DMS153 treated with DMSO at 0.1 percent for 48 hours (cell line): ENCODE data around the gene KRT10.
"Not testable (repeated sequence)": the region's sequence is repeated elsewhere in the genome, so short reads cannot be mapped to it uniquely, and the experiment has no call there.

Experiments used
- DNase-seq: peaks from one replicate; lab custom pipeline; 2025; ENCODE audit not compliant: unreplicated experiment; lab: John Stamatoyannopoulos, UW

KRT10 gene

DNA sequence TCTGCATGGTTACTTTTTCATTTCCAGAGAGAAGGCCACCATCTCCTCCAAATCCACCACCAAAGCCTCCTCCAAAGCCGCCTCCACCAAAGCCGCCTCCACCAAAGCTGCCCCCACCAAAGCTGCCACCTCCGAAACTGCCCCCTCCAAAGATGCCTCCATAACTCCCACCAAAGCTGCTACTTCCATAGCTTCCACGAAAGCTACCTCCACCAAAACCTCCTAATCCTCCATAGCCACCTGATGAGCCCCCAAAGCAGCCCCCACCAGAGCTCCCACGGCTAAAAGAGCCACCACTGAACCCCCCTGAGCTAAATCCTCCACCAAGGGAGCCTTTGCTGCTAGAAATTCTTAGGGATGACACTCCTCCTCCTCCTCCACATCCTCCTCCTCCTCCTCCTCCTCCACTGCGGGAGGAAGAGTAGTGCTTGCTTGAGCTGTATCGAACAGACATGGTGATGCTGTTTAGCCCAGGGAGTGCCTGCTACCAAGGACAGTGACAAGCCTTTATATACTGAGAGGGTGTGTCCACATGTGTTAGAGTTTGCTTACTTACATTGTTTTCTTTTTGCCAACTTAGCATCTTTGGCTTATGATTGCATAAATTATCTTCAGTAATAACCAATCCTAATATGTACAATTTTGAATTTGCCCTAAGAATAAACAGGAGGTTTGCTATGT is at the start of gene KRT10:
KRT10 (minus strand) TSS at position 483 of the 681 bp plus-strand sequence; CDS start at position 454, 29 bp downstream.
- no peak for DNase-seq

DNA sequence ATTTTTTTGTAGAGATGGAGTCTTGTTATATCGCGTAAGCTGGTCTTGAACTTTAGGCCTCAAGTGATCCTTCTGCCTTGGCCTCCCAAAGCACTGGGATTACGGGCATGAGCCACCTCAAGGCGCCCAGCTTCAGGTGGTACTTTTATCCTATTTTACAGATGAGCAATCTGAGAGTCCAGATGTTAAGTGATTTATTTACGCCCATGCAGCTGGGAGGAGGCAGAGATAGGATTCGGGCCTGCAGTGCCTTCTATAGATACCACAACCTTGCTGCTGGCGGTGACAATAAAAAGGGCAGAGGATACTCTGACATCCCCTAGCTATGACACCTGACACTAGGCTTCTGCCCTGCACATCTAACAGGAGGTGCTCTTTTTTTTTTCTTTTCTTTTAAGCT is 48.9 kb upstream of the KRT10 start:
- no peak for DNase-seq

DNA sequence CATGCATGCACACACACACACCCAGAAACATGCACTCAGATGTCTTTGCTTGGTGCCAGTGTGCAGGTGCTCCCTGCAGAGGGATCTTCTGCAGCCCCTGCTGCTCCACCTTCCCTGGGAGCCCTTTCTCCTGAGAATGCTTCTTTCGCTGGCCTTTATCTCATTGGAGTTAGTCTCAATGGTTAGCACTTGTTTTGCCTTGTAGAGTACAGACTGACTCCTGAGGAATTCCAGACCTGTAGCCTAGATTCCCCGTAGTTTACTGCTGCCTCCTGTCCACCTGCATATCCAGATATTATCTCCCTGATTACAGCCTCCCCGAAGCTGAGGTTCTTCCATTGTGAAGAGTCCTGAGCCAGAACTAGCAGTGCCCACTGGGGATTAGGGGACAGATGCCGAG is 47.7 kb upstream of the KRT10 start:
- no peak for DNase-seq

DNA sequence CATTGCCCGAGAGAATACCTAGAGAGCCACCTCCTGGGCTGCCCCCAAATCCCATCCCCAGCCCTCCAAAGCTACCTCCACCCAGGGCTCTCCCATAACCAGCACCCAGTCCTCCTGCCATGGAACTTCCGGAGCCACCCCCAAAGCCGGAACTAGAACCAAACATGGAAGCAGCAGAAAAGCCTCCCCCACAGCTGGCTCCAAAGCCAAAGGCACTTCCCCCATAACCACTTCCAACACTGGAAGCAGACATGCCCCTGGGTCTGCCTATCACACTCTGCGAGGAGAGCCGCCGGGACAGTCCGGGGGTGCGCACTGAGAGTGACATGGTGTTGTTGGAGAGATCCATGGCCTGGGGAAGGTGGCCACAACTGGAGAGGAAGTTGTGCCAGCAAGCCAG is 44.4 kb upstream of the KRT10 start, which contains the start of gene KRT12:
KRT12 (minus strand) TSS at position 386 of the 400 bp plus-strand sequence; CDS start at position 349, 37 bp downstream.
- DNase-seq, result no peak

DNA sequence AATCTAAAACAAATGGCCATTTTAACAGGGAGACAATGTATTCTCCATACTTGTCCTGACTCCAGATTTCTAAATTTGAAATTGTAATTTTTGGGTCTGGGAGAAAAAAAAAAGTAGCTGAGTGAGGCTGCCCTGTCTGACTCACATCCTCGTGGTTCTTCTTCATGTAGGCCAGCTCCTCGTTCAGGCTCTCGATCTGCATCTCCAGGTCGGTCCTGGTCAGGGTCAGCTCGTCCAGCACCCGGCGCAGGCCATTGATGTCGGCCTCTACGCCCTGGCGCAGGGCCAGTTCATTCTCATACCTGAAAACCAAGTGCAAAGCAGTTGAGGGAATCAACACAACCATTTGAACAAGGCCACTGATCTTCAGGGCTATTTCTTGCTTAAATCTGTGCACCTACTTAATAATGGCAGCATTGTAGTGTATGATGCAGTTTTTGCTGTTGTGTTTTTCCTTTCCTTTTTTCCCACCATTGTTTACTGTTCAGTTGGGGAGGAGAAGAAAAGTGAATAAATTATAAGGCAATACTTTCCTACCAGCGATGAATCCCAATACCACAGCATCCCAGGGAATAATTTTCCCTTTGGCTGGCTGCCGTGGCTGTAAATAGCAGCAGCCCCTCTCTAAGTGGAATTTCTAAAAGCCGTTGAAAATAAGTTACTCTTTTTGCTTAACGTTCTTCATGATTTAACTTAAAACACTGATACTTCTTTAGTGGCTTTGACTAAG is 42.4 kb upstream of the KRT10 start:
- DNase-seq, result no peak

DNA sequence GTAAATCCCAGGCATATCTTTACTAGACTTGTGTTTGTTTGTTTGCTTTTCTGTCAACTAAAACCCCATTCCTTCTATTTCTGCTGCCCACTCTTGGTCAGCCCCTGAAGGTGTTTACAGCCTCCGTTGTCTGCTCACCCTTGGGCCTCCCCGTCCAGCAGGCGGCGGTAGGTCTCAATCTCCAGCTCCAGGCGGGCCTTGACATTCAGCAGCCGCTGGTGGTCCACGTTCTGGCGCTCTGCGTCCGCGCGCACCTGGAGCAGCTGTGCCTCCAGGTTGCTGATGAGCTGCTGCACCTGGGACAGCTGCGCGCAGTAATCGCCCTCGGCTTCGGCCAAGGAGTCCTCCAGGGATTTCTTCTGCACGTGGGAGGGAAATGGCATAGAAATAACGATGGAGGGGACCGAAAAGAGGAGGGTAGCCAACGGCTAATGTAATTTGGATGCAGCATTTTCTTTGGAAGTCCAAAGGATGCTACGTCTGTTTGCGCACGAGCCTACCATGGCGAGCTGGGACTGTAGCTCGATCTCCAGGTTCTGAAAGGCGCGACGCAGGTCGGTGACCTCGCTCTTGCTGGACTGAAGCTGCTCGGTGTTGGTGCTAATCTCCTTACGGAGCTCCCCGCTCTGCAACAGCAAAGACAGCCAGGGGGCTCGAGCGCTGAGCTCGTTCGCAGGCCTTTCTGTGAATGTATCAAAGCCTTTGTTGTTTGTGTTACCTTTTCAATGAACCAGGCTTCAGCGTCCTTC is 40.7 kb upstream of the KRT10 start:
- no peak for DNase-seq

DNA sequence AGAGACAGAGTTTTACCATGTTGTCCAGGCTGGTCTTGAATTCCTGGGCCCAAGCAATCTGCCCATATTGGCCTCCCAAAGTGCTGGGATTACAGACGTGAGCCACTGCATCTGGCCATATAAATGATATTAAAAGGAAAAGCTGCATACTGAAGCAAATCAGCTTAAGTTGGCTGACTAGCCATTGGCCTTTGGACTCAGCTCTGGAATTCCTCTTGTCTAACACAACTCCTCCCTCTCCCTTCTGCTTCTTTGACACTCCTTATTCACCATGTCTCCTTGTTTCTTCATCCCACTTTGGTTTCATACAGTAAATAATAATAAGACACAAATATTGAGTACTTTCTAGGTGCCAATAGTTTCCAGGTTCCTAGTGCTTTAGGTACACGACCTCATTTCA is 37.1 kb upstream of the KRT10 start:
- DNase-seq, result no peak

DNA sequence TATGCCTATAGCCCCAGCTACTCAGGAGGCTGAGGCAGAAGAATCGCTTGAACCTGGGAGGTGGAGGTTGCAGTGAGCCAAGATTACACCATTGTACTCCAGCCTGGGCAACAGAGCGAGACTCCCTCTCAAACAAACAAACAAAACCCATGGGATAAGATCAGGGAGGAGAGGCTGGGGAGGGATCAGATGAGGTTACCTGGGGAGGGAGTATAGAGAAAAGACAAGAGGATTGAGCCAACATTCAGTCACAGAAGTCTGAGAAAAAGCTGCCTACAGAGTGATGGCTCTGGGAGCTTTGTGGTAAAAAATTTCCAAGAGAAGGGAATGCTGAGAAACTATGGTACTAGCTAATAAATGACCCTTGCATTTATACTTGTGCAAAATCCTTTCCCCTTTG is 36.3 kb upstream of the KRT10 start:
- DNase-seq, result not testable (repeated sequence)

DNA sequence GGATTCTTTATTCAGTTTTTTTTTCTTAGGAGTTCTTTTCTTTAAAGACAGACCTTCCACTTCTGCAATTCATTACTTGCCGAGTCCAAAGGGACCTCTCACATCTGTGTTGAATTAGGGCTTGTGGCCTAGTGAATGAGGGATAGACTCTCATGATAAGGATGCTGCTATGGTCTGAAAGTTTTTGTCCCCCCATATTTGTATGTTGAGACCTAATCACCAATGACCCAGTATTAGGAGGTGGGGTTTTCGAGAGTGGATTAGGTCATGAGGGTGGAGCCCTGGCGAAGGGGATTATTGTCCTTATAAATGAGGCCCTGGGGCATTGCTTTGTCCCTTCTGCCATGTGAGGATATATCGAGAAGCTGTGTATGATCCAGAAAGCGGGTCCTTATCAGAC is 35.1 kb upstream of the KRT10 start:
- no peak for DNase-seq

DNA sequence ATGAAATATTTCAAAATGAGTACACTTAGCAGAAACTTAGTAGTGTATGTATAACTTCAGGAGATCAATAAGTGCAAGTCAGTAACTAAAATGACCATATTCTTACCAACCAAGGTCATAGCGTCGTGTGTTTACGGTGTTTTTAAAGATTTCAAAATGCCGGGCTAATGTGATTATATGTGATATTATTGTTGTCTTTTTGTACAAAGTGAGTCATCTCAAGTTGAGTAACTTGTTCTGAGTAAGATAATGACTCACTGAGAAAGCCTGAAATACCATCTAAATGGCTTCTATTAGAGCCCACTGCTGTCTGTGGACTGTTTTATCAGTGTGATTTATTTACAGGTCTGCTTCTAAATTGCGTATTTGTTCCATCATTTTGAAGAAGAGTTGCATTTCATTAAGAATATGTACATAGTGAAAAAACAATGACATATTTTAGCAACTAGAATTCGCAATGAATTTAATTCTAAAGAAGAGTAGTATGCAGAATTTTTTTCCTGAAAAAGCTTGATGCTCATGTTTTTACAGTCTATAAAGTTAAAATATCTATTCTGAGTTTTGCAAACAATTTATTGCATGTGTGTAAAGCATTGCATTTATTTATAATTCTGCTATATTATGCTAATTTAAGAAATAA is 31.9 kb upstream of the KRT10 start:
- DNase-seq, result no peak

DNA sequence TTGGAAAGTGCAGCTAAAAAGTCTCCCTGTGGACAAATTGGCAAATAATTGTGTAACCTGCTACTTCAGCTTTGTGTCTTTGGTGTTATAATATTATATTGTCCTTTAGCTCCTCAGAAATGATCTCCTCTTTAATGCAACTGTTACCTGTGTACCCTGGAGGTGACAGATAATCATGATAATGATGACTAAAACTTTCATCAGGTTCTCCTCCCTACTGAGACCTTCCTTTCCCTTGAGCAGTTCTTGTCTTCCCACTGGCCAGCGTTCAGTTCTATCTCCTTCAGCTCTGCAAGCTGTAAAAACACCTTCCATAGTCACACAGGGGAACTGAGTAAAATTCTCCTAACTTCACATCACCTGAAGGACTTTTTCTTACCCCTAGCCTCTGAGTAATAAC is 29.9 kb upstream of the KRT10 start:
- DNase-seq, result no peak

DNA sequence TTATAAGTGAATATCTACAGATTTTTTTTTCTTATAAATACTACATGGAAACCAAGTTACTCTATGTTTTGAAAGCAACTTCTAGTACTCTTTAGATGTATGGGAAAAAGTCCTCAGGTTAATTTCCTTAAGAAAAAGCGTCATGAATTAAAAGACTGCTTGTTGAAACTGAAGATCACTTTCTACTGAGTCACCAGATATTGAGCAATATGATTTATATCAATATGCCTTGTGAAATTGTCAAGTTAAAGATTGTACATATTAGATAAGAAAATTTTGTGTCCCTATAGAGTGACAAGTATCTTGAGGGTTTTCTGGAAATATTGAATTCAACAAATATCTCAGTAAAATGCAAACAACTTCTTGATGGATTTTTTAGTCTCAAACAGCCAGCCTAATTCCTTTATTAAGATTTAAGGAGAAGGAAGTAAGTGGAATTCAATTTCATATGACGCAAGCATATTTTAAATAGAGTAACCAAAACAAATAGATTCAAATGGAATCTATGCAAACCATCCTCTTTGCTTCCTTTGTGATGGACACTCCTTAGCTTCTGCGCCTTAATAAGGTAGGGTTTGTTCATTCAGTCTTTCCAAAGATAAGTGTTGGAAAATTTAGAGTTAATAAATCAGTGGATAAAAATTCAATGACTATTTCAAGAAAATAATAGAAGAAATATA is 28.0 kb upstream of the KRT10 start:
- DNase-seq, result no peak

DNA sequence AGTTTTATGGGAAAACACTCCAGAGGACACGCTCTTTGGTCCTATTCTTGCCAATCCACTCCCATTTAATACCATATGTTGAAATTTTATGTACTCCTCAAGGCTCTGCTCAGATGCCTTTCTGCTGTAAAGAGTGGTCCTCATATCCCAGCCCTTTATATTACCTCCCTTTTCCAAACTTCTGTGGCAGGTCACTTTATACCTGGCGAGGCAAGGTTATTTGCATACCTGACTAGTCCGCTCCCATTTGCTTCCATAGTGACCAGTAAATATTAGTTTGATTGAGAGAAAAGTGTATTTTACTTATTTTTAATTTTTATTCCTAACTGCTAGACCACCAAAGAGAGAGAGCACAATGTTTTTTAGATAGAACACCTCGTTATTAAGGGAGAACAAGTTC is 27.3 kb upstream of the KRT10 start:
- DNase-seq, result no peak

DNA sequence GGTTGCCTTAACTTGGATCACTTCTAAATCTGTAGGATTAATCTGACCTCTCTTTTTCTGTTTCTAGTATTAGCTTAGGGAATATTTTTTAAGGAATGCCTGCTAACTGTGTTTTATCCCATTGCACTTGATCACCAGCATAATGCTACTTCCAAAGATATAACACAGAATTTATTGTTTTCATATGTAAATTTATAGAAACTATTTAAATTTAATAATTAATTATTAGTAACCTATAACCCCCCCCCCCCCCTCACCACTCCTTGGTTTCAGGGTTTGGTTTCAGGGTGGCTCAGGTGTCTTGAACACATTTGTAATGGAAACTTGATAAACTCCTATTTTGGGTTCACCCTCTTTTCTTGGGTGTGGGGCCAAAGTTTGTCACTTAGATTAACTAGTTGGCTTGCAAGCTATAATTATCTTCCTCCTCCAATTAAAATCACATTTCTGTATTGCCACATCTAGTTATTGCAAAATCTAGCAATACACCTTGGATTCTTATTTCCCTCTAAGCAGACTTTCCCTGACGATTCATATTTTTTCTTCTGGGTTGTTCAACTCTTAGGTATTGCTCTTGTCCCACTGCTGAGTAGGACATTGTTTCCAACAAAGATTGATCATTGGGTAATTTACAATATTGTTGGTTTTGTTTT is 26.3 kb upstream of the KRT10 start:
- DNase-seq, result no peak

DNA sequence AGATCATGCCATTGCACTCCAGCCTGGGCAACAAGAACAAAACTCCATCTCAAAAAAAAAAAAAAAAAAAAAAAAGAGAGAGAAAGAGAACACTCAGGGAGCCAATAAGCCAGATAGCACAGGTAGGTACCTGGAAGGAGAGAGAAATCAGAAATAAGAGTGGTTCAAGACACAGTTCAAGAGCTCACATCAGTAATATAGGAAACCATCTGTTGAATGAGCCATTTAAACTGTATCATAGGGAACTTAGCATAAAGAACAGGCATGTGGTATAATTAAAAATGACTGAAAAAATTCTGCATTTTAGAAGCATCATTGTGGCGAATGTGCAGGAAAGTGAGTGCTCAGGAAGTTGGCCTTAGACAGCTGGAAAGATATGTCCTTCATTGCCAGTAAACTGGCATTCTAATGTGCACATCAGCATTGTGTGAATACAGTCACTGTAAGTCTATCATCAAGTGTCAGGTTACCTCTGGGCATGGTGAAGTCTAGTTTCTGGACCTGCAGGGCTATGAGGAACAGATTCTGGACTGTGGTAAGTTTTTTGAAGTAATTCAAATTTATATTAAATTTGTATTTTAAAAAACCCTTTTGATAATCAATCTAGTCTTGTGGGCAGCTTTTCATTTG is 24.2 kb upstream of the KRT10 start:
- no peak for DNase-seq

DNA sequence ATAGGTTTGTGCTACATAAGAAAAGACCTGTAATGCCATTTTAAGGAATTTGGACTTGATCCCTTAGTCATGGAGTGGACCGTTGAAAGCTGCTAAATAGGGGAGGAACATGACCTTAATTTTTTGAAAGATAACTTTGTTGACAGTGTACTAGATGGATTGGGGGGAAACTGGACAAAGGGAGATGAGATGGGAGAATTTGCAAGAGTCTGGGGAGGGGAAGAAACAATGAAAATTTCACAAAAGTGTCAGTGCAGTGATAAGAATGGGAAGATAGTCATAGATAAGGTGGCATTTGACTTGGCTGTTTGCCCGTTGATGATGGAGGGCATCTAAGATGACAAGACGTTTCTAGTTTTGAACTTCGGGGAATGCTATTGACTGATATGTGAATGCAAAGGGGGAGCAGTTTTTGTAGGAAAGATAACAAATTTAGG is 22.3 kb upstream of the KRT10 start:
- DNase-seq, result no peak

DNA sequence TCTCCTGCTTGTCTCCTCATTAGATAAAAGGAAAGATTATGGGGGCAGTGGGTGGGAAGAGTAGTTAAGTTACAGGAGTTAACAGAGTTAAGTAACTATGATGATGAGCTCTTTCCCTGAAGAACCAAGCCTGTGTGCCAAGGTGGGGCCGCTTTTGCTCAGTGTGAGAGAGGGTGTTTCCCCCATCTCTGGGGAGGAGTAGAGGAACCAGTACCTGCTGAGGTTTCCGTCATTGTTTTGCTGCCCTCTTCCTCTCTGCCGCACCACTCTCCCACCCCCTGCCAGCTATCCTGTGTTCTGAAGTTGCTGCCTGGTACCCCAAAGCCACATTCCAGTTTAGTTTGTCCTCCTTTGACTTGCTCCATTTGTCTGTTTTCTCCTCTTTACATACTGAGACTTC is 20.8 kb upstream of the KRT10 start:
- no peak for DNase-seq

DNA sequence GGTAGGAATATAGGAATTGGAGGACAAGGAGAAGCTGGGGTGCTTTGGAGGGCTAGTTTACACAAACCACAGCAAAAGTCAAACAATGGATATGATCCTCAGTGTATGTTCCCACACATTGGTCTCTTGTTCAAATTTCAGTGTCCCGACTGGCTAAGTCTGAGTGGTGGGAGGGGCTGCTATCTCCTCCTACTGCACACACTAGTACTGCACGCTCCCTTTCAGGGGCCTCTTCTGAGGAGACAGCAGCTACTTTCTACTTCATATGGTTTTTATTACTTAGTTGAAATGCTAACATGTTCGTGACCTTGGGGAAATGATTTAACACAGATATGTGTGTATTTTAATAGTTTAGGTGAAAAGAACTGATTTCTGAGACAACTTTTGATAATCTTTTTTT is 18.8 kb upstream of the KRT10 start:
- no peak for DNase-seq

DNA sequence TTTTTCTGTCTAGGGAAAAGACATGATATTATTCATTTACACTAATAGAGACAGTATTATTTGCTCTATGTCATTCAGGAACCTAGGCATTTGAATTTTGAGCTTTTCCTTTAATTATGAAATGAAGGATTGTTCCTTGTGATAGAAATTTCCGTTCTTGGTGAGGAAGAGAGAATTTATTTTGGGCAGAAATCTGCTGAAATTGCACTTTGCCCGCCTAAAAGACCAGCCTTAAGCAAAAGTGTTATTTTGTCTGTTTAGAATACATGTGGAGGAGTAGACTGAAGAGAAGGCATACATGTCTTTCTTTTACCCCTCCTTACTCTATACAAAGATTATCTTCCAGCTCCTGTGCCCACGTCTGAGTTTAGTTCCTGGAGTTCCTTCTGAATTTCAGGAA is 16.8 kb upstream of the KRT10 start:
- DNase-seq, result no peak

DNA sequence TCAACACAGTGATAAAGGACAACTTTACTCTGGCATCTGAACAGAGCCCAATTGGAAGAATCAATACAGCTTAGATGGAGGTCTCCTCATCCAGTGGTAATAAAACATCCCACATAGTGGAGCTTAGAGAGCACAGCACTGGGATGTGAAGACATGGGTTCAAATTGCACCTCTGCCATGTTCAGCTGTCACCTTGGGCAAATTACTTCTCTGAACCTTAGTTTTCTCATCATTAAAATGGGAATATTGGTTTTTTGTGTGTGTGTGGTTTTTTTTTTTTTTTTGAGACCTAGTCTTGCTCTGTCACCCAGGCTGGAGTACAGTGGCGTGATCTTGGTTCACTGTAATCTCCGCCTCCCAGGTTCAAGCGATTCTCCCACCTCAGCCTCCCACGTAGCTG is 13.6 kb upstream of the KRT10 start:
- DNase-seq, result no peak
